Osteoblast (primary cell): ENCODE measurements around the gene SLC16A5. TPM values are rescaled to one million over a fixed set of nuclear protein-coding genes. Genes with fewer than 3 reads are reported as not detected.
A peak's percentile ranks its signal among the peaks of the same experiment; 100 is the strongest.

Experiments used
- DNase-seq: peaks from one replicate; pipeline ENCODE4 v3.0.0; 2011; ENCODE audit warnings: low spot score, mixed read lengths; ENCODE audit not compliant: insufficient read length; ENCODE audit errors: missing footprints
- H2AFZ ChIP-seq: 2 replicates; pipeline ENCODE4 v1.6.0; 2011; ENCODE audit warnings: mild to moderate bottlenecking, low read length
- H3K27ac ChIP-seq: 2 replicates; pipeline ENCODE4 v1.5.1; 2011; ENCODE audit warnings: mild to moderate bottlenecking, low read depth, low read length, moderate library complexity
- H3K27me3 ChIP-seq: 2 replicates; pipeline ENCODE4 v1.6.0; 2012; ENCODE audit warnings: mild to moderate bottlenecking, control low read depth, inconsistent platforms, low read length, moderate library complexity; ENCODE audit not compliant: insufficient read depth
- H3K36me3 ChIP-seq: 2 replicates; pipeline ENCODE4 v1.5.1; 2011; ENCODE audit warnings: mild to moderate bottlenecking, low read length, control low read depth, moderate library complexity; ENCODE audit not compliant: insufficient read depth
- H3K4me1 ChIP-seq: 2 replicates; pipeline ENCODE4 v1.5.1; 2011; ENCODE audit warnings: mild to moderate bottlenecking, low read length, control low read depth, moderate library complexity; ENCODE audit not compliant: insufficient read depth
- H3K4me2 ChIP-seq: 2 replicates; pipeline ENCODE4 v1.6.0; 2011; ENCODE audit warnings: mild to moderate bottlenecking, low read length; ENCODE audit not compliant: insufficient read depth
- H3K4me3 ChIP-seq: fragments of 200-600 bp; sonication (generic); 3 replicates; pipeline ENCODE4 v1.5.1; 2012; ENCODE audit warnings: mild to moderate bottlenecking, low read length, inconsistent platforms; ENCODE audit not compliant: insufficient read depth
- H3K79me2 ChIP-seq: 2 replicates; pipeline ENCODE4 v1.6.0; 2012; ENCODE audit warnings: mild to moderate bottlenecking, low read length, control low read depth, inconsistent platforms; ENCODE audit not compliant: insufficient read depth
- H3K9me3 ChIP-seq: 2 replicates; pipeline ENCODE4 v1.5.1; 2011; ENCODE audit warnings: low read depth, low read length, control low read depth
- H4K20me1 ChIP-seq: 2 replicates; pipeline ENCODE4 v1.6.0; 2012; ENCODE audit warnings: mild to moderate bottlenecking, low read length, control low read depth; ENCODE audit not compliant: insufficient read depth
- total RNA-seq: library from RNA; depleted of rRNA; stranded (reverse); fragments of >200 nt; gene quantifications from 2 replicates; pipeline ENCODE4 v1.2.3, GENCODE V29; 2012
- TF ChIP-seq, protein P1 (sequence below): IDR thresholded peaks from 2 replicates; pipeline ENCODE4 v1.5.1; 2011; ENCODE audit warnings: mild to moderate bottlenecking, low read depth, low read length, moderate library complexity; ENCODE audit errors: extremely low read depth

The SLC16A5 gene
- total RNA-seq, 1 donor: 16.3 TPM

DNA sequence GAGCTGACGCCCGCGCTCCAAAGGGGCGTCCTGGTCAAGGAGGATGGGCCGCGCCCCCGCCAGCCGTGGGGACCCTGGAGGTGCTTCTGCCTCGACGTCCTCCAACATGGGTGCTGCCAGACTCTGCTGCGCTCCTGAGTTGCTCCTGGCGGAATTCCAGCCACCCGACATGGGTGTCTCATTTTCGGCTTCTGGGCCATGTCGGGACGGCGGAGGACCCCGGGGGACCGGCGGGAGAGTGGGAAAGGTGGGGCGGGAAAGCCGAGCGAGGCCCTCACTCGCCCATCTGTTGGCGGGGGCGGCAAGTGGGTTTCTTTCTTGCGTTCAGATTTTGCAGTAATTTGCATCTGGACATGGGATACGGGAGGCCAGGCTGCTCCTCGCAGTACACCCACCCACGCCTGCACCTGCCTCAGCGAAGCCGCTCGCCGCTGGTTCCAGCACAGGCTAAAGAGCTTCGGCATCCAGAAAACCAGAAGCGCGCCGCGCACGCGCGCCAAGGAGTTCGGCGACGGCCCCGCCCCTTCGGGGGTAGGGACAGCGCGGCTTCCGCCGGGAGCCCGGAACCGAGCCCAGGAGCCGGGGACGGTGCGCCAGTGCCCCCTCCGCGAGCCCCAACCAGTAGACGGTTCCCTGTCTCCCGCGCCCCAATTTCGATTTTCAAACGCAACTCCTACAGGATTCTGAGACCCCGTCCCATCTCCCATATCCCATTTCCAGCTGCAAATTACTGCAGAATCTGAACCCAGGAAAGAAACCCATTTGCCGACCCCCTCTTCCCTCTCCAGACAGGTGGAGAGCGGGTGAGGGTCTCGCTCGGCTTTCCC is 21.9 kb downstream of the SLC16A5 start, which contains the start of gene ARMC7:
Gene ARMC7 (plus strand): TSS at position 563 of the 827 bp plus-strand sequence. CDS start 320 bp downstream, outside the sequence.
- TF ChIP-seq, protein P1, sequence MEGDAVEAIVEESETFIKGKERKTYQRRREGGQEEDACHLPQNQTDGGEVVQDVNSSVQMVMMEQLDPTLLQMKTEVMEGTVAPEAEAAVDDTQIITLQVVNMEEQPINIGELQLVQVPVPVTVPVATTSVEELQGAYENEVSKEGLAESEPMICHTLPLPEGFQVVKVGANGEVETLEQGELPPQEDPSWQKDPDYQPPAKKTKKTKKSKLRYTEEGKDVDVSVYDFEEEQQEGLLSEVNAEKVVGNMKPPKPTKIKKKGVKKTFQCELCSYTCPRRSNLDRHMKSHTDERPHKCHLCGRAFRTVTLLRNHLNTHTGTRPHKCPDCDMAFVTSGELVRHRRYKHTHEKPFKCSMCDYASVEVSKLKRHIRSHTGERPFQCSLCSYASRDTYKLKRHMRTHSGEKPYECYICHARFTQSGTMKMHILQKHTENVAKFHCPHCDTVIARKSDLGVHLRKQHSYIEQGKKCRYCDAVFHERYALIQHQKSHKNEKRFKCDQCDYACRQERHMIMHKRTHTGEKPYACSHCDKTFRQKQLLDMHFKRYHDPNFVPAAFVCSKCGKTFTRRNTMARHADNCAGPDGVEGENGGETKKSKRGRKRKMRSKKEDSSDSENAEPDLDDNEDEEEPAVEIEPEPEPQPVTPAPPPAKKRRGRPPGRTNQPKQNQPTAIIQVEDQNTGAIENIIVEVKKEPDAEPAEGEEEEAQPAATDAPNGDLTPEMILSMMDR: no peak
- no peaks in the 10 kb centered on the region for H3K36me3 ChIP-seq
- H4K20me1 ChIP-seq: no peaks in the 10 kb centered on the region
- peaks cover 8% of the 10 kb centered on the region for H3K4me1 ChIP-seq
- no peak within 1 kb of the TSS for H3K27ac ChIP-seq
- H3K79me2 ChIP-seq: peaks cover 8% of the 10 kb centered on the region
- no peaks in the 10 kb centered on the region for H3K9me3 ChIP-seq
- peak within 1 kb of the TSS; percentile 80 for H3K4me3 ChIP-seq
- peak; percentile 99 for DNase-seq
- peak within 1 kb of the TSS; percentile 95 for H3K4me2 ChIP-seq
- peak within 1 kb of the TSS; percentile 79 for H2AFZ ChIP-seq
- H3K27me3 ChIP-seq: no peaks in the 10 kb centered on the region

GRCh38 chr17:75110234-75110937 is 22.6 kb downstream of the SLC16A5 start:
- Histone ChIP-seq H3K4me1 (peaks cover 9% of the 10 kb centered on the region), H3K4me3 (peak overlapping the region; percentile 80), H3K27ac (no peak overlapping the region), H3K27me3 (no peaks in the 10 kb centered on the region), H3K9me3 (no peaks in the 10 kb centered on the region), H3K4me2 (peak overlapping the region; percentile 95), H3K79me2 (peaks cover 12% of the 10 kb centered on the region), H3K36me3 (no peaks in the 10 kb centered on the region), H2AFZ (peak overlapping the region; percentile 79), H4K20me1 (no peaks in the 10 kb centered on the region)
- TF ChIP-seq, protein P1: no peak
- peak; percentile 89 for DNase-seq

- Histone ChIP-seq H3K9me3 (no peaks in the 10 kb centered on the region), H3K79me2 (peaks cover 18% of the 10 kb centered on the region), H3K27me3 (no peaks in the 10 kb centered on the region), H3K4me2 (no peak overlapping the region), H3K27ac (no peak overlapping the region), H2AFZ (no peak overlapping the region), H3K4me1 (peaks cover 9% of the 10 kb centered on the region), H4K20me1 (no peaks in the 10 kb centered on the region), H3K36me3 (no peaks in the 10 kb centered on the region), H3K4me3 (no peak overlapping the region)
- peak; percentile 51 for DNase-seq
- TF ChIP-seq, protein P1: no peak
Measured at GRCh38 chr17:75111777-75112335, 24.1 kb downstream of the SLC16A5 start.
